Naive thymus-derived CD4-positive, alpha-beta T cell (primary cell): ENCODE results near the gene NEURL1B. TPM values are rescaled to one million over a fixed set of nuclear protein-coding genes. Genes with fewer than 3 reads are reported as not detected.

Experiments used
- ATAC-seq: fragments of 150-1000 bp; cut with Tn5 transposase; 2 replicates; pipeline ENCODE4 v1.10.0; 2021; ENCODE audit warnings: mild to moderate bottlenecking, moderate library complexity
- CTCF ChIA-PET: fragments of 350-600 bp; sonication (Branson Sonifier 250); formaldehyde crosslinking; loops from one replicate; lab custom pipeline; 2021; ENCODE audit warnings: antibody characterized with exemption; lab: Charles Lee
- POLR2A ChIA-PET: fragments of 350-600 bp; sonication (Branson Sonifier 250); formaldehyde crosslinking; loops from one replicate; lab custom pipeline; 2021; ENCODE audit warnings: antibody characterized with exemption, inconsistent platforms; lab: Charles Lee
- DNase-seq, 9 donors: peaks; one replicate each; pipeline versions ENCODE4 v3.0.0 to v3.0.0-alpha.2; 2020 to 2022; ENCODE audit warnings: mixed read lengths in 1 of 9
- H3K27ac ChIP-seq: one replicate; pipeline ENCODE4 v1.7.0; 2013; ENCODE audit warnings: mild to moderate bottlenecking, low read depth, low read length, moderate library complexity
- H3K27me3 ChIP-seq, 2 donors: one replicate each; pipeline ENCODE4 v1.7.0; 2013; ENCODE audit warnings: low read length in 2 of 2, mild to moderate bottlenecking in 2 of 2, moderate library complexity in 2 of 2; ENCODE audit not compliant: control insufficient read depth in 2 of 2, insufficient read depth in 2 of 2
- H3K36me3 ChIP-seq, 3 experiments: 1 replicate in 2 of 3; 2 replicates in 1 of 3; pipeline ENCODE4 v1.7.0; 2013; ENCODE audit warnings: low read length in 3 of 3, mild to moderate bottlenecking in 3 of 3, moderate library complexity in 1 of 3; ENCODE audit not compliant: insufficient read depth in 3 of 3, control insufficient read depth in 2 of 3
- H3K4me1 ChIP-seq, 2 donors: one replicate each; pipeline ENCODE4 v1.7.0; 2013; ENCODE audit warnings: low read length in 2 of 2, mild to moderate bottlenecking in 2 of 2, moderate library complexity in 1 of 2; ENCODE audit not compliant: control insufficient read depth in 2 of 2, insufficient read depth in 2 of 2
- H3K4me3 ChIP-seq: 2 replicates; pipeline ENCODE4 v1.7.0; 2013; ENCODE audit warnings: mild to moderate bottlenecking, low read length
- H3K9me3 ChIP-seq, 3 experiments: 1 replicate in 2 of 3; 2 replicates in 1 of 3; pipeline ENCODE4 v1.7.0; 2013; ENCODE audit warnings: low read length in 3 of 3; ENCODE audit not compliant: control insufficient read depth in 2 of 3
- H3K27ac Mint-ChIP-seq, 9 donors: one replicate each; pipeline ENCODE4 v1.8.0; 2020 to 2022; ENCODE audit warnings: mixed read lengths in 9 of 9, mild to moderate bottlenecking in 8 of 9, moderate library complexity in 5 of 9, inconsistent platforms in 2 of 9
- H3K27me3 Mint-ChIP-seq, 5 donors: one replicate each; pipeline ENCODE4 v1.8.0; 2021 to 2022; ENCODE audit warnings: mixed read lengths in 5 of 5, mild to moderate bottlenecking in 1 of 5
- H3K36me3 Mint-ChIP-seq, 5 donors: one replicate each; pipeline ENCODE4 v1.8.0; 2020 to 2022; ENCODE audit warnings: mixed read lengths in 5 of 5, mild to moderate bottlenecking in 3 of 5, inconsistent platforms in 1 of 5
- H3K4me1 Mint-ChIP-seq, 7 donors: one replicate each; pipeline ENCODE4 v1.8.0; 2020 to 2022; ENCODE audit warnings: mixed read lengths in 7 of 7, mild to moderate bottlenecking in 3 of 7, inconsistent platforms in 1 of 7
- H3K4me3 Mint-ChIP-seq, 10 donors: one replicate each; pipeline ENCODE4 v1.8.0; 2020 to 2022; ENCODE audit warnings: mild to moderate bottlenecking in 10 of 10, mixed read lengths in 10 of 10, moderate library complexity in 6 of 10, inconsistent platforms in 2 of 10
- H3K9me3 Mint-ChIP-seq, 11 donors: one replicate each; pipeline ENCODE4 v1.8.0; 2020 to 2022; ENCODE audit warnings: mixed read lengths in 11 of 11, mild to moderate bottlenecking in 4 of 11, inconsistent platforms in 1 of 11, moderate library complexity in 1 of 11
- intact Hi-C, 2 donors: fragments of 100-400 bp; cut with micrococcal nuclease; formaldehyde crosslinking; loops; one replicate each; pipeline ENCODE4 v1.15.1; 2023
- polyA plus RNA-seq, 2 donors: library from polyadenylated mRNA; unstranded; fragments of 300-500 nt; fragmentation: Illumina TruSeq; gene quantifications; one replicate each; pipeline ENCODE4 v1.2.3, GENCODE V29; 2021
- total RNA-seq, 6 experiments: library from RNA in 5 of 6; stranded (reverse) in 5 of 6; gene quantifications; 1 replicate in 5 of 6; 2 replicates in 1 of 6; pipeline ENCODE4 v1.2.3 and lab custom pipeline; 2021 to 2026

The NEURL1B gene
- total and polyA plus RNA-seq, 7 experiments from 2014 or later: 0.05 to 3.4 (median 0.27) TPM; not detected in 1

DNA sequence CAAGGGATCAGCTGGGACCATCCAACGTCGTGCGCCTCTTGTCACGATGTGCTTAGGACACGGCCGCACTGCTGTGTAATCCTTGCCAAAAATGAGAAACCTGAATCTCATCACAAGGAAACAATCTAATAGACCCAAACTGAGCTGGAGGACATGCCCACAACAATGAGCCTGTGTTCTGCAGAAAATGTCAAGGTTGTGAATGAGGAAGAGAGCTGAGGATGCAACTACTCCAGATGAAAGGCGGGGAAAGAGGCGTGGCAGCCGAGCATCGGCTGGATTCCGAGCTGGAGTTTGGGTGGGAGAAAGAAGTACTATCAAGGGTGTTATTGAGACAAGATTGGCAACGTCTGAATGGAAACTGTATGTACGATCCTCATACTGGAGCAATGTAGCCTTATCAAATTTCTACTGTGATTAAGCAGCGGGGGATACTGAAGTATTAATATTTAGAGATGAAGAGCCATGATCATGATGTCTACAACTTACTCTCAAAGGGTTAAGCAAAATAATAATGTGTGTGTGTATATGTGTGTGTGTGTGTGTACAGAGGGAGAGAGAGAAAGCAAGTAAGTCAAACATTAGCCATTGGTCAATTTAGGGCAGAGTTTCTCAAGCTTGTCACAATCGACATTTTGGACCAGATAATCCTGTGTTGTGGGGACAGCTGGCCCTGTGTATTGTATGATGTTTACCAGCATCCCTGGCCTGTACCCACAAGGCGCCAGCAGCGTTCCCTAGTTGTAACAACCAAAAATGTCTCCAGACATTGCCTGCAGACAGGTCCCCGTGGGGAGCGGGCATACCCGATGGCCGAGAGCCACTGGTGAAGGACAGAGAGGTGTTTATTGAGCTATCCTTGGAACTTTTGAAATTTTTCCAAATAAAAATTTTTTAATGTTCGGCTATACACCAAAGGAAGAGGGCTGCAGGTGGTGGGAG is 83.5 kb downstream of the NEURL1B start:
- no peak for ATAC-seq
- Mint-ChIP-seq H3K9me3 (no peaks in the 10 kb centered on the region), H3K27ac (no peak overlapping the region), H3K4me3 (no peak overlapping the region), H3K4me1 (peaks cover 0 to 8% (median 0%) of the 10 kb centered on the region in 7 donors), H3K27me3 (peaks cover 0 to 5% (median 0%) of the 10 kb centered on the region in 5 donors), H3K36me3 (no peaks in the 10 kb centered on the region)
- no peak overlapping the region for H3K27ac ChIP-seq
- intact Hi-C loops: no loop called here
- ChIA-PET CTCF (interaction anchor here (0.6 to 2.8 kb wide), 5 partner anchors 10 to 493 kb away, joined by 3 to 10 read pairs (median 4); no protein-coding TSS in a partner anchor), POLR2A (no interaction called here)
- no peaks in the 10 kb centered on the region for H3K36me3 ChIP-seq
- peaks cover 0 to 23% of the 10 kb centered on the region in 2 donors for H3K4me1 ChIP-seq
- no peak overlapping the region for H3K4me3 ChIP-seq
- H3K27me3 ChIP-seq: no peaks in the 10 kb centered on the region
- H3K9me3 ChIP-seq: no peaks in the 10 kb centered on the region
- DNase-seq: no peak

GRCh38 chr5:172725273-172725672 is 84.2 kb downstream of the NEURL1B start:
- H3K27me3 ChIP-seq: no peaks in the 10 kb centered on the region
- no peak for DNase-seq
- H3K4me3 ChIP-seq: no peak overlapping the region
- H3K9me3 Mint-ChIP-seq: no peaks in the 10 kb centered on the region
- H3K4me1 ChIP-seq: peaks cover 0 to 23% of the 10 kb centered on the region in 2 donors
- no peak overlapping the region for H3K27ac Mint-ChIP-seq
- H3K9me3 ChIP-seq: no peaks in the 10 kb centered on the region
- no peak overlapping the region for H3K27ac ChIP-seq
- intact Hi-C loops: no loop called here
- no peaks in the 10 kb centered on the region for H3K36me3 ChIP-seq
- peaks cover 0 to 5% (median 0%) of the 10 kb centered on the region in 5 donors for H3K27me3 Mint-ChIP-seq
- no peak for ATAC-seq
- ChIA-PET CTCF (interaction anchor here (0.6 to 1.2 kb wide), 2 partner anchors 35 to 492 kb away, joined by 3 to 4 read pairs; no protein-coding TSS in a partner anchor), POLR2A (no interaction called here)
- H3K4me3 Mint-ChIP-seq: no peak overlapping the region
- H3K4me1 Mint-ChIP-seq: peaks cover 0 to 6% (median 0%) of the 10 kb centered on the region in 7 donors
- no peaks in the 10 kb centered on the region for H3K36me3 Mint-ChIP-seq

- H3K9me3 ChIP-seq: no peaks in the 10 kb centered on the region
- no peak overlapping the region for H3K27ac Mint-ChIP-seq
- no peak for DNase-seq
These were observed 84.7 kb downstream of the NEURL1B start for GRCh38 chr5:172725785-172726184.

GRCh38 chr5:172726966-172727365 is 85.9 kb downstream of the NEURL1B start:
- no peaks in the 10 kb centered on the region for H3K27me3 ChIP-seq
- ATAC-seq (no peak), DNase-seq (no peak)
- Mint-ChIP-seq H3K27ac (no peak overlapping the region), H3K9me3 (no peaks in the 10 kb centered on the region), H3K4me3 (no peak overlapping the region), H3K36me3 (no peaks in the 10 kb centered on the region), H3K27me3 (peaks cover 0 to 5% (median 0%) of the 10 kb centered on the region in 5 donors), H3K4me1 (peaks cover 0 to 6% (median 0%) of the 10 kb centered on the region in 7 donors)
- H3K36me3 ChIP-seq: no peaks in the 10 kb centered on the region
- H3K27ac ChIP-seq: no peak overlapping the region
- ChIA-PET POLR2A (interaction anchor here (1.3 kb wide), 1 partner anchor 43 kb away, joined by 4 read pairs; the partner anchor contains the start of gene DUSP1), CTCF (interaction anchor here (0.6 to 1.4 kb wide), 3 partner anchors 18 to 206 kb away, joined by 3 to 4 read pairs (median 4); no protein-coding TSS in a partner anchor)
- H3K4me3 ChIP-seq: no peak overlapping the region
- intact Hi-C loops: no loop called here
- H3K4me1 ChIP-seq: peaks cover 0 to 16% of the 10 kb centered on the region in 2 donors
- H3K9me3 ChIP-seq: no peaks in the 10 kb centered on the region

More at GRCh38 chr5:172725785-172726184, 84.7 kb downstream of the NEURL1B start:
- H3K27ac ChIP-seq: no peak overlapping the region
- no peaks in the 10 kb centered on the region for H3K36me3 Mint-ChIP-seq
- peaks cover 0 to 5% (median 0%) of the 10 kb centered on the region in 5 donors for H3K27me3 Mint-ChIP-seq
- no peaks in the 10 kb centered on the region for H3K27me3 ChIP-seq
- no peak overlapping the region for H3K4me3 ChIP-seq
- H3K4me1 ChIP-seq: peaks cover 0 to 23% of the 10 kb centered on the region in 2 donors
- ChIA-PET POLR2A (interaction anchor here (1.3 kb wide), 1 partner anchor 45 kb away, joined by 4 read pairs; the partner anchor contains the start of gene DUSP1), CTCF (no interaction called here)
- intact Hi-C loops: no loop called here
- no peaks in the 10 kb centered on the region for H3K36me3 ChIP-seq
- ATAC-seq: no peak
- H3K9me3 Mint-ChIP-seq: no peaks in the 10 kb centered on the region
- peaks cover 0 to 6% (median 0%) of the 10 kb centered on the region in 7 donors for H3K4me1 Mint-ChIP-seq
- H3K4me3 Mint-ChIP-seq: no peak overlapping the region

DNA sequence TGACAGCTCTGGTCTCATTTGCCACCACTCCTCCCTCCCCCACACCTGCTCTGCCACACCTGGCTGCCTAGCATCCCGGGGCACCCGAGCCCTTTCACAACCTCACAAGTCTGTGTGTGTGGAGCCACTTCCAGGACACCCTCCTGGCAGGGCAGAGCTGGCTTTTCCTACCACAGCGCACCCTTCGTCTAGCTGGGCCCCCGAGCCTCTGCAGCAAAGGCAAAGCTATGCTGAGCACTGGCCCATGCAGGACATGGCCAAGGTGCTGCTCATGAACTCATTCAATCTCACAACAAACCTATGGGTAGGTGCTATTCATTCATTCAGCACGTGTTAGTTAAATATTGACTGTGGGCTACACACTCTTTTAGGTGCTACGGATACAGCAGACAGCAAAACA is 86.5 kb downstream of the NEURL1B start:
- Mint-ChIP-seq H3K9me3 (no peaks in the 10 kb centered on the region), H3K27ac (peak overlapping the region in 2 of 9 donors; percentile 41 to 51), H3K4me1 (peaks cover 0 to 1% (median 0%) of the 10 kb centered on the region in 7 donors), H3K36me3 (no peaks in the 10 kb centered on the region), H3K4me3 (no peak overlapping the region), H3K27me3 (peaks cover 0 to 5% (median 0%) of the 10 kb centered on the region in 5 donors)
- ATAC-seq: no peak
- intact Hi-C loops: no loop called here
- no peak overlapping the region for H3K27ac ChIP-seq
- peaks cover 0 to 11% of the 10 kb centered on the region in 2 donors for H3K4me1 ChIP-seq
- DNase-seq: no peak
- POLR2A ChIA-PET: no interaction called here
- CTCF ChIA-PET: interaction anchor here (1.0 to 1.4 kb wide), 2 partner anchors 38 to 205 kb away, joined by 3 read pairs; no protein-coding TSS in a partner anchor
- H3K9me3 ChIP-seq: no peaks in the 10 kb centered on the region
- H3K4me3 ChIP-seq: no peak overlapping the region
- no peaks in the 10 kb centered on the region for H3K27me3 ChIP-seq
- H3K36me3 ChIP-seq: no peaks in the 10 kb centered on the region

DNA sequence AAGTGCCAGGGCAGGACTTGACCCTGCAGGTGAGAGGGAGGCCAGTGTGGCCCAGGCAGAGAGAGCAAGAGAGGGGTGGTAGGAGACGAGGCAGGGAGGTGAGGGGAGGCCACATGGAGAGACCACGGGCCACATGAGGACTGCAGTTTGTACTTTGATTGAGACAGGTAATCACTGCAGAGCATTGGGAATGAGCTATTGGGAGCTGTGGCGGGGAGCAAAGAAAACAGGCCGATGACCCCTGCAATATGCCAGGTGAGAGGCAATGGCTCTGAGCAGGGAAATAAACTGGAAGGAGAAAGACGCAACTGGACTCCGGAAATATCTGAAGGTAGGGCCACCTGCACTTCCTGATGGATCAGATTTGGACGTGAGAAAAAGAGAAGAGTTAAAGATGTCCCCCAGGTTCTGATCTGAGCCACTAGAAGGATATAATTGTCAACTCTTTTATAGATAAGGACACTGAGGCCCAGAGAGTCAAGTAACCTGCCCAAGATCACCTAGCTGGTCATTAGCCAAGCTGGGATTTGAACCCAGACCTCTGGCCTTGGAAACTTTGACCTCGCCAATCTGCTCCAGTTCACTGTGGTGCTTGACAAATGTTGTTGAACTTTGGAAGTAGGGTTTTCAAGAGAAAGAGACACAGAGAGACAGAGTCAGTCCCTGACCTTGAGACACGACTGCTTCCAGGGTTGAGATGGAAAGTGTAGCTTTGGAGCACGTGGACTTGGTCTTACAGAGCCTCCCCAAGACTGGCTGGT is 87.6 kb downstream of the NEURL1B start:
- H3K27me3 ChIP-seq: no peaks in the 10 kb centered on the region
- no peak overlapping the region for H3K27ac ChIP-seq
- peaks cover 0 to 2% (median 0%) of the 10 kb centered on the region in 5 donors for H3K27me3 Mint-ChIP-seq
- no peaks in the 10 kb centered on the region for H3K36me3 Mint-ChIP-seq
- peak overlapping the region in 3 of 9 donors; percentile 4 to 63 (median 22) for H3K27ac Mint-ChIP-seq
- ChIA-PET POLR2A (no interaction called here), CTCF (interaction anchor here (1.0 kb wide), 1 partner anchor 37 kb away, joined by 3 read pairs; no protein-coding TSS in a partner anchor)
- ATAC-seq (no peak), DNase-seq (no peak)
- no peaks in the 10 kb centered on the region for H3K9me3 Mint-ChIP-seq
- no peaks in the 10 kb centered on the region for H3K36me3 ChIP-seq
- H3K4me1 Mint-ChIP-seq: peaks cover 0 to 1% (median 0%) of the 10 kb centered on the region in 7 donors
- intact Hi-C loops: no loop called here
- H3K9me3 ChIP-seq: no peaks in the 10 kb centered on the region
- H3K4me1 ChIP-seq: peaks cover 0 to 1% of the 10 kb centered on the region in 2 donors
- H3K4me3 ChIP-seq: no peak overlapping the region
- no peak overlapping the region for H3K4me3 Mint-ChIP-seq
